Measurements from ENCODE around the gene IQGAP2.
"Not testable (repeated sequence)": the region's sequence is repeated elsewhere in the genome, so short reads cannot be mapped to it uniquely, and the experiment has no call there.

IQGAP2 gene

DNA sequence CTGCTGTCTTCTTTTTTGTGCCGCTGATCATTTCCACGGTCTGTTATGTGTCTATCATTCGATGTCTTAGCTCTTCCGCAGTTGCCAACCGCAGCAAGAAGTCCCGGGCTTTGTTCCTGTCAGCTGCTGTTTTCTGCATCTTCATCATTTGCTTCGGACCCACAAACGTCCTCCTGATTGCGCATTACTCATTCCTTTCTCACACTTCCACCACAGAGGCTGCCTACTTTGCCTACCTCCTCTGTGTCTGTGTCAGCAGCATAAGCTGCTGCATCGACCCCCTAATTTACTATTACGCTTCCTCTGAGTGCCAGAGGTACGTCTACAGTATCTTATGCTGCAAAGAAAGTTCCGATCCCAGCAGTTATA lies 329.9 kb downstream of the IQGAP2 start:
- H3K27ac Mint-ChIP-seq, result peak overlapping the region; percentile 16
- H3K36me3 Mint-ChIP-seq, result peaks cover 16% of the 10 kb centered on the region
- no peak for DNase-seq
- H3K4me1 Mint-ChIP-seq, result peaks cover 19% of the 10 kb centered on the region
- CTCF ChIA-PET, result interaction anchor here (1.0 to 1.5 kb wide), 2 partner anchors 16 to 41 kb away, joined by 3 read pairs; no protein-coding TSS in a partner anchor
- H3K27me3 Mint-ChIP-seq, result peaks cover 5% of the 10 kb centered on the region
- H3K4me3 Mint-ChIP-seq, result no peak overlapping the region
- H3K9me3 Mint-ChIP-seq, result peaks cover 21% of the 10 kb centered on the region

DNA sequence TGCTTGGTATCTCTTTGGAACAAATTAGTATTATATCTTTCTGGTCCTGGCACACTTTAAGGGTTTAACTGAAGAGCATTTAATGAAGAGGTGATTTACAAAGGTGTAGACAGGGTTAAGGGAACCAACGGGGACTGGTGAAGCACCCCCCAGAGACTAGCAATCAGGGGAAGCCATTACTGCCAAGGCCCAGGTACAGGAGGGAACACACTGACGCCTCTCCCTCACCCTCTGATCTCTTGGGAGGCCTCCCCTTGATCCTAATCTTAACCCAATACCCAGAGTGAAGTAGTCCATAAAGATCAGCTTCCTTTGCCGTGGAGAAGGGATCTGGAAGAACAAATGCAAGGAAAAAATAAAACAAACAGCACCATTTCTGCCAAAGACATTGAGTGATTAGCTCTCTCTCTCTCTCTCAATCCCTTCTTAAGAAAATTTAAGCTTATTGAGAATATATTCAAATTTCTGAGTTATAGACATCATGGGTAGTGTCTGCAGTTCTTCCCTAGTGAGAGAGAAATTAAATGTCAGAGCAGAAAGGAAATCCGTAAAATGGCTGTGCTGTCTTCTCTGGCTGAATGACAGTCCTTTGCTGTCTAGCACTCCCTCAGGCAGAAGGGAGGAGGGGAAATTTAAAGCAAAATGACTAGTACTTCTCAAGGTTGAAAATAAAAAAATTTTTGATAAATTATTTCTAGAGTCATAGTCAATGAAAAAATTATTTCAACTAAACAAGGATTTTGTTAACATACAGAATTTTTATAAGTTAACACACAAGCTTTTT lies 332.9 kb downstream of the IQGAP2 start:
- Mint-ChIP-seq H3K27ac (peak overlapping the region; percentile 33), H3K4me1 (peaks cover 44% of the 10 kb centered on the region)
- CTCF ChIA-PET, result interaction anchor here (1.9 to 2.9 kb wide), 2 partner anchors 13 to 39 kb away, joined by 5 to 13 read pairs; no protein-coding TSS in a partner anchor

DNA sequence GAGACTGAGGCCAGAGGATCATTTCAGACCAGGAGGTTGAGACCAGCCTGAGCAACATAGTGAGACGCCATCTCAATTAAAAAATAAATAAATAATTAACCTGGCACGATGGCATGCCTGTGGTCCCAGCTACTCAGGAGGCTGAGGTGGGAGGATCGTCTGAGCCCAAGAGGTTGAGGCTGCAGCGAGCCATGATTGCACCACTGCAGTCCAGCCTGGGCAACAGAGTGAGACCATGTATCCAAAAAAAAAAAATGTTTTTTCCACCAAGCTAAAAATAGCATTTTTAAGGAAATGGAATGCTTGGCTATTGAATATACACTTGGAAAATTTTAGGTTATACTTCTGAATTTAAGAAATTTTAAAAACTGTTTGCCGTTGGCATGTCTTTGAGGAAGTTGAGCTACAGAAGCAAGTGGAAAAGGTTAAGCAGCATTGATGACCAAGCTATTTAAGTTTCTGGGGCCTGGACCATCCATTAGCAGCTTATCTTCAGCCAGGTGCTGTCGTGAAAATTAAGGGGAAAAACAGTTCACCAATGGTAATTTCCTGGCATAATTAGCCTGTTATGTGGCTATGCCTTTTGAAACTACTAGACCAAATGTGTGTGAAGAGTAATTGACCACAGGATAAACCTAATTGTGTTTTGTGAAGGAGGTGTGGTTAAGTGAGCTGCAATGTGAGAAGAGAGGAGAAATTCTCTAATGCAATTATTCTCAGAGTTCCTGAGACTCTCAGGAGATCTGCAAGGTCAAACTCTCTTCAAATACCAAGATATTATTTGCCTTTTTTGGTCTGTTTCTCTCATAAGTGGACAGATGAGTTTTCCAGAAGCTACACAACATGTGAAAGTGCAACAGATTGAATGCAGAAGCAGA lies 333.8 kb downstream of the IQGAP2 start:
- CTCF ChIA-PET, result interaction anchor here (0.7 to 2.9 kb wide), 3 partner anchors 14 to 334 kb away, joined by 3 to 13 read pairs (median 5); no protein-coding TSS in a partner anchor
- no peak for DNase-seq
- H3K4me3 Mint-ChIP-seq, result no peak overlapping the region
- H3K36me3 Mint-ChIP-seq, result peaks cover 1% of the 10 kb centered on the region
- H3K27ac Mint-ChIP-seq, result peak overlapping the region; percentile 57
- H3K27me3 Mint-ChIP-seq, result no peaks in the 10 kb centered on the region
- no peaks in the 10 kb centered on the region for H3K9me3 Mint-ChIP-seq
- H3K4me1 Mint-ChIP-seq, result peaks cover 53% of the 10 kb centered on the region

More for the DNA sequence above, 332.9 kb downstream of the IQGAP2 start:
- H3K36me3 Mint-ChIP-seq, result peaks cover 1% of the 10 kb centered on the region
- peaks cover 3% of the 10 kb centered on the region for H3K27me3 Mint-ChIP-seq
- H3K4me3 Mint-ChIP-seq, result no peak overlapping the region
- DNase-seq, result no peak
- H3K9me3 Mint-ChIP-seq, result peaks cover under 1% of the 10 kb centered on the region

DNA sequence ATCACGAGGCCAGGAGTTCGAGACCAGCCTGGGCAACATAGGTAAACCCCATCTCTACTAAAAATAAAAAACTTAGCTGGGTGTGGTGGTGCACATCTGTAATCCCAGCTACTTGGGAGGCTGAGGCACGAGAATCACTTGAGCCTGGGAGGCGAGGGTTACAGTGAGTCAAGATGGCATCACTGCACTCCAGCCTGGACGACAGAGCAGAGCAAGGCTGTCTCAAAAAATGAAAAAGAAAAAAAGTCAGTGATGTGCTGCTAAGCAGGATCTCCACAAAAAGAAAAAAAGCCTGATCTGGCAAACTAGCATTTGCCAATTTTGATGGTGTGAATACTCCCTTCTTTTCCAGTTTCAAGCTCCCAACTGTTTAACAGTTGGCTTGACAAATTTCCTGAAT lies 334.8 kb downstream of the IQGAP2 start:
- Mint-ChIP-seq H3K4me3 (no peak overlapping the region), H3K36me3 (peaks cover 1% of the 10 kb centered on the region), H3K27me3 (no peaks in the 10 kb centered on the region), H3K4me1 (peaks cover 53% of the 10 kb centered on the region), H3K9me3 (no peaks in the 10 kb centered on the region), H3K27ac (peak overlapping the region; percentile 97)
- CTCF ChIA-PET, result interaction anchor here (2.5 to 2.9 kb wide), 2 partner anchors 37 kb away, joined by 13 to 21 read pairs; no protein-coding TSS in a partner anchor
- DNase-seq, result no peak

DNA sequence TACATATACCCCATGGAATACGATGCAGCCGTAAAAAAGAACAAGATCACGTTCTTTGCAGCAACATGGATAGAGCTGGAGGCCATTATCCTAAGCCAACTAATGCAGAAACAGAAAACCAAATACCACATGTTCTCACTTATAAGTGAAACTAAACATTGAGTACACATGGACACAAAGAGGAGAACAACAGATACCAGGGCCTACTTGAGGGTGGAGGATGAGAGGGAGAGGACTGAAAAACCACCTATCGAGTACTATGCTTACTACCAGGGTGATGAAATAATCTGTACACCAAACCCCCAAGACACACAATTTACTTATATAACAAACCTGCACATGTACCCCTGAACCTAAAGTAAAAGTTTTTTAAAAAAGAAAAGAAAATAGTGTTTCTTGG lies 338.4 kb downstream of the IQGAP2 start:
- not testable (repeated sequence) for H3K27ac Mint-ChIP-seq, H3K4me3 Mint-ChIP-seq, H3K27me3 Mint-ChIP-seq, H3K36me3 Mint-ChIP-seq, DNase-seq, H3K9me3 Mint-ChIP-seq
- CTCF ChIA-PET, result interaction anchor here (2.3 kb wide), 1 partner anchor 33 kb away, joined by 8 read pairs; no protein-coding TSS in a partner anchor
- H3K4me1 Mint-ChIP-seq, result peaks cover 46% of the 10 kb centered on the region

DNA sequence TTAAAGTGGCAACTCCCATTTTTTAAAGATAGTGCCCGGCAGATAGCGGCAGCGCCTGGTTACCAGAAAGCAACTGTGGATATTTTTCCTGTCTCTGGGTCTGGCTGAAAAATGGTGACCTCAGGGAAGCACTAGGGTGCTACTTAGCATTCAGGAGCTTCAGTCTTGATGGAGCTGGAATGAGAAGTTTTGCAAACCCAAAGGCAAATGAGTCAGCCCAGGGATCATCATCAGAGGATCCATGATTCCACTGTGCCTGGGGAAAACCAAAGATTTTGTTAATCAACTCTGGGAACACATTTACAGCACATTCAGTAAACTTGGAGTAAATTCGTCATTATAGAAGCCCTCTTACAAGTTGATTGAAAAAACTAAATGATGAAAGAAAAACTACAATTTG lies 339.5 kb downstream of the IQGAP2 start:
- no peaks in the 10 kb centered on the region for H3K27me3 Mint-ChIP-seq
- CTCF ChIA-PET, result interaction anchor here (2.3 kb wide), 1 partner anchor 32 kb away, joined by 8 read pairs; no protein-coding TSS in a partner anchor
- no peaks in the 10 kb centered on the region for H3K9me3 Mint-ChIP-seq
- H3K27ac Mint-ChIP-seq, result no peak overlapping the region
- no peak for DNase-seq
- H3K4me3 Mint-ChIP-seq, result no peak overlapping the region
- H3K4me1 Mint-ChIP-seq, result peaks cover 38% of the 10 kb centered on the region
- H3K36me3 Mint-ChIP-seq, result peaks cover 1% of the 10 kb centered on the region

DNA sequence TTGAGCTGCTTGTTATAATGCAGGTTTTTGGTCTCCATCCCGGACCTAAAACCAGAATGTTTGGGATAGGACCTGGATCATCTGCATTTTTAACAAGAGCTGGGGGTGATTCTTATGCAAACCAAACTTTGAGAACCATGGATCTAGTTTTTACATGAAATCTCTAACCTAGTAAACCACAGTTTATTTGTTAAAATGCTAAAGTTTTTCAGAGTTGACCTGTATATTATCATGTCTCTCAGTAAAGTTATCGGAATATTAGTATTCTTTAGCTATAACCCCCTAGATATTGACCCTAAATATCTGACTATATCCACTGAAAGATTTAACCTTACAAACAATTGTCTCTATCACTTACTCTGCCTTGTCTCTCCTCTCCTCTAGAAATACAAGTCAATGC lies 341.5 kb downstream of the IQGAP2 start:
- Mint-ChIP-seq H3K4me3 (no peak overlapping the region), H3K27ac (no peak overlapping the region), H3K27me3 (peaks cover 11% of the 10 kb centered on the region), H3K9me3 (no peaks in the 10 kb centered on the region), H3K4me1 (peaks cover 18% of the 10 kb centered on the region), H3K36me3 (peaks cover 1% of the 10 kb centered on the region)
- CTCF ChIA-PET, result interaction anchor here (1.5 kb wide), 1 partner anchor 30 kb away, joined by 5 read pairs; no protein-coding TSS in a partner anchor
- DNase-seq, result no peak

DNA sequence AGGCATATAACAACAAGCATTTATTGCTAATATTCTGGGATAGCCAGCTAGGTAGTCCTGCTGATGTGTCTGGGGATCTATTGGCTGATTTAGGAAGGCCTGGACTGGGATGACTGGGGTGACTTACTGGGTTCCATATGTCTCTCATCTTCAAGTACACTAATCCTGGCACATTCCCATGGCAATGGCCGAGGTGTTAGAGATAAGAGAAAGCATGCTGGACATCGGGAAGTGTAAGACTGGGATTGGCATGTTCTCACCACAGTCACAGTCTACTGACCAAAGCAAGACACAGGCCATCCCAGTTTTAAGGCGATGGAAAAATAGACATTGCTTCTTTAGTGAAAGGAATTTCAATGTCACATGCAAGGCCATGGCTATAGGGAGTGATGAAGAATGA lies 342.6 kb downstream of the IQGAP2 start:
- Mint-ChIP-seq H3K9me3 (no peaks in the 10 kb centered on the region), H3K4me1 (peaks cover 10% of the 10 kb centered on the region), H3K4me3 (no peak overlapping the region), H3K27ac (no peak overlapping the region), H3K27me3 (peaks cover 18% of the 10 kb centered on the region), H3K36me3 (no peaks in the 10 kb centered on the region)
- DNase-seq, result no peak
- CTCF ChIA-PET, result interaction anchor here (1.5 kb wide), 1 partner anchor 29 kb away, joined by 5 read pairs; no protein-coding TSS in a partner anchor

DNA sequence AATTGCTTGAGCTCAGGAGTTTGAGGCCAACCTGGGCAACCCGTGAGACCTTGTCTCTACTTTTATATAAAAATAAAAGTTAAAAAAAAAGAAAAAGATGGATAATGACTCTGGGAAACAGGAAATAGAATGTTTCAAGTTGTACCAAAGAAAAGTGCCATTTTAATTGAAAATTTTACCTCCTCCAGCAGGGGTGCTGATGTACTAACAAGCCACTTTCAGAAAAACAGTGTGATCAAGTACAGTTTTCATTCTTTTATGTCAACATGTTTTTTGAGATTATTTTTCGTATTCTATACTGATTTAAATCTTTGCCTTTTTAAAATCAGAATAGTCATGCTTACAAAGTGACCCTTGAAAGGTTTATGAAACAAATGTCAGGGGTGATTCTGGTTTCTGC lies 343.6 kb downstream of the IQGAP2 start:
- Mint-ChIP-seq H3K9me3 (no peaks in the 10 kb centered on the region), H3K4me3 (no peak overlapping the region), H3K4me1 (peaks cover 2% of the 10 kb centered on the region), H3K36me3 (no peaks in the 10 kb centered on the region), H3K27me3 (peaks cover 23% of the 10 kb centered on the region), H3K27ac (no peak overlapping the region)
- CTCF ChIA-PET, result no interaction called here
- DNase-seq, result no peak

DNA sequence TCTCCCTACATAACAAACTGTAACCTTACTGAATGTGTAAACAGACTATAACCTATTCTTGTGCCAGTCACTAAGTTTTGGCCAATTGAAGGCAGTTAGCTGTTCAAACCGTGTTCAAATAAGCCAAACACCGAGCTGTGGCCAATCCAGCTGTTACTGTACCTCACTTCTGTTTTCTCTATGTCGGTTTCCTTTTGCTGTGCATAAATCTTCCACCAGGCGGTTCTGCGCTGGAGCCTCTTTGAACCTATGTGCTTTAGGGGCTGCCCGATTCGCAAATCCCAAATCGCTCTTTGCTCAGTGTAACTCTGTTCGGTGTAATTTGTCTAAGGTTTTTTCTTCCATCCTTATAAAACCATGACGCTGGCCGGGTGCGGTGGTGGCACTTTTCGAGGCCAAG lies 344.6 kb downstream of the IQGAP2 start:
- Mint-ChIP-seq H3K27ac (no peak overlapping the region), H3K4me1 (no peaks in the 10 kb centered on the region), H3K27me3 (peaks cover 28% of the 10 kb centered on the region), H3K4me3 (no peak overlapping the region), H3K9me3 (no peaks in the 10 kb centered on the region), H3K36me3 (no peaks in the 10 kb centered on the region)
- no peak for DNase-seq
- CTCF ChIA-PET, result interaction anchor here (0.8 to 1.4 kb wide), 2 partner anchors 14 to 26 kb away, joined by 3 read pairs; no protein-coding TSS in a partner anchor

DNA sequence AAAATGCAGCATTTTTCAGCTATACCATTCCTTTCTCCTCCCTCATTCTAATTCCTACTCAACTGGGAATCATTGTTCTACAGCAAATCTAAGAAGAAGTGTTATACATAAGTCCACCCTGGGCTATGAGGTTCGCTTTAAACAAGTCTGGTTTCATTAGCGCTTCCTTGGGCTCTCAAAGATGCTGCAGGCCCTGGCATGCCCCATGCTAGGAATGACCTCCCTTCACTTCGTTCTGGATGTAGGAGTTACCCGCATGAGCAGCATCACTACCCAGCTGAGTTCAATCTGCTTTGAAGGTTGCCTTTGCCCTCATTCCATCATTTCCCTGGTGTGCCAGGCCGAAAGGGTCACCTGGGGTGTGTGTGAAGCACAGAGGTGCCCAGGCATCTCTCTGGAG lies 348.2 kb downstream of the IQGAP2 start:
- Mint-ChIP-seq H3K4me3 (no peak overlapping the region), H3K4me1 (no peaks in the 10 kb centered on the region), H3K27me3 (peaks cover 41% of the 10 kb centered on the region), H3K27ac (no peak overlapping the region), H3K9me3 (no peaks in the 10 kb centered on the region), H3K36me3 (no peaks in the 10 kb centered on the region)
- CTCF ChIA-PET, result no interaction called here
- DNase-seq, result no peak

DNA sequence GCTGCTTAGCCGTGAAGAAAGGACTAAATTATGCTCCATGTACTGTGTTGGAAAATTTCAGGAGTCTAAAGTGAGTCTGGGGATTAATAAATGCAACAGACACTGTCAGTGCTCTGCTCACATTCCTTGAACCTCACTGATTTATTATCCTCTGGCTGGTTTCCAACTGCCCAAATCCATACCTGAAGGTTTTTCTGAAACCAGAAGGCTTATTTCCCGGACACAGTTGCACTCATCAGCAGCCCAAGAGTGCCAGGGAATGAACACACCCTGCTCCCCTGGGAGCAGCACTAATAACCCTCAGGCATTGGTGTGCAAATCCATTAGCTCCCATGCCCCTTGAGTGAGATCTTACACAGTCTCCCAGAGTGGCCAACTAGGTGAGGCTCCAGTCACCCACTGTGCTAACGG lies 351.6 kb downstream of the IQGAP2 start:
- H3K4me1 Mint-ChIP-seq, result no peaks in the 10 kb centered on the region
- no peaks in the 10 kb centered on the region for H3K36me3 Mint-ChIP-seq
- H3K4me3 Mint-ChIP-seq, result no peak overlapping the region
- no peak overlapping the region for H3K27ac Mint-ChIP-seq
- DNase-seq, result no peak
- no peaks in the 10 kb centered on the region for H3K9me3 Mint-ChIP-seq
- CTCF ChIA-PET, result interaction anchor here (1.2 to 1.3 kb wide), 2 partner anchors 11 to 14 kb away, joined by 3 read pairs; no protein-coding TSS in a partner anchor
- H3K27me3 Mint-ChIP-seq, result peaks cover 38% of the 10 kb centered on the region

DNA sequence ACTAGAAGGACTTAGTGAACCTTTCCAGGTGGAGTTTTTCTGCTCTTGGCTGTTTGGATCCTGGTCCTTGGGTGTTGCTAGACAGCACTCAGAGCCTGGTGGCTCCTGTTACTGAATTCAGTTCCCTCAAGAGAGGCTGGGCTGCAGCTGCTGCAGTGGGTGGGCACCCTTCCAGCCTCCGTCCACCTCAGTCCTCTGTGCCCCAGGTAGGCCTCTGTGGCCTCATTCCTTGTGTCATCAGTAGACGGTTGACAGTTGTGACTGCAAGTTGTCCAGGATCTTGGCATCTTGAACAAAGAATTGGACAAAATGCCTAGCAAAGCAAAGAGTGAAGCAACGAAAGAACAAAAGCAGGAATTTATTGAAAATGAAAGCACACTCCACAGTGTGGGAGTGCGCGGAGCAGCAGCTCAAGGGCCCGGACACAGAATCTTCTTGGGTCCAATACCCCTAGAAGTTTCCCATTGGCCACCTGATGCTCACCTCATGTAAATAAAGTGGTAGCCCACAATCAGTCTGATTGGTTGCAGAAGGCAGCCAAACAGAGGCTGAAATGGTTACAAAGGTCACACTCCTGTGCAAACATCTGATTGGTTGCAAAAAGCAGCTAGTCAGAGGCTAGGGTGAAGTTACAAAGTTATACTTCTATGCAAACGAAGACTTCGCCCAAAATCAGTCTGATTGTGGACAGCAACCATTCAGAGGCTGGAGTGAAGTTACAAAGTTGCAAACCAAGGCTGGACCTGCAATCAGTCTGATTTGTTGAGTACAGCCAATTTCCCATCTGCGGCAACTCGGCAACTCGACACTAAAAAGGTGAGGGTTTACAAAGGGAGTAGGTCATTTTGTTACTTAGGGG lies 352.9 kb downstream of the IQGAP2 start:
- Mint-ChIP-seq H3K27ac (no peak overlapping the region), H3K4me1 (no peaks in the 10 kb centered on the region), H3K9me3 (no peaks in the 10 kb centered on the region), H3K27me3 (peaks cover 34% of the 10 kb centered on the region), H3K4me3 (no peak overlapping the region), H3K36me3 (no peaks in the 10 kb centered on the region)
- no peak for DNase-seq
- CTCF ChIA-PET, result interaction anchor here (1.2 kb wide), 1 partner anchor 12 kb away, joined by 3 read pairs; no protein-coding TSS in a partner anchor

Measured in activated naive CD4-positive, alpha-beta T cell treated with anti-CD3 and anti-CD28 coated beads, Interleukin-2, amount 10 ng/mL, durations not matched to agents 7 days and 5 days (primary cell).